ENCODE results near the gene IQCF6.
"Not testable (repeated sequence)": the region's sequence is repeated elsewhere in the genome, so short reads cannot be mapped to it uniquely, and the experiment has no call there.

IQCF6 gene

DNA sequence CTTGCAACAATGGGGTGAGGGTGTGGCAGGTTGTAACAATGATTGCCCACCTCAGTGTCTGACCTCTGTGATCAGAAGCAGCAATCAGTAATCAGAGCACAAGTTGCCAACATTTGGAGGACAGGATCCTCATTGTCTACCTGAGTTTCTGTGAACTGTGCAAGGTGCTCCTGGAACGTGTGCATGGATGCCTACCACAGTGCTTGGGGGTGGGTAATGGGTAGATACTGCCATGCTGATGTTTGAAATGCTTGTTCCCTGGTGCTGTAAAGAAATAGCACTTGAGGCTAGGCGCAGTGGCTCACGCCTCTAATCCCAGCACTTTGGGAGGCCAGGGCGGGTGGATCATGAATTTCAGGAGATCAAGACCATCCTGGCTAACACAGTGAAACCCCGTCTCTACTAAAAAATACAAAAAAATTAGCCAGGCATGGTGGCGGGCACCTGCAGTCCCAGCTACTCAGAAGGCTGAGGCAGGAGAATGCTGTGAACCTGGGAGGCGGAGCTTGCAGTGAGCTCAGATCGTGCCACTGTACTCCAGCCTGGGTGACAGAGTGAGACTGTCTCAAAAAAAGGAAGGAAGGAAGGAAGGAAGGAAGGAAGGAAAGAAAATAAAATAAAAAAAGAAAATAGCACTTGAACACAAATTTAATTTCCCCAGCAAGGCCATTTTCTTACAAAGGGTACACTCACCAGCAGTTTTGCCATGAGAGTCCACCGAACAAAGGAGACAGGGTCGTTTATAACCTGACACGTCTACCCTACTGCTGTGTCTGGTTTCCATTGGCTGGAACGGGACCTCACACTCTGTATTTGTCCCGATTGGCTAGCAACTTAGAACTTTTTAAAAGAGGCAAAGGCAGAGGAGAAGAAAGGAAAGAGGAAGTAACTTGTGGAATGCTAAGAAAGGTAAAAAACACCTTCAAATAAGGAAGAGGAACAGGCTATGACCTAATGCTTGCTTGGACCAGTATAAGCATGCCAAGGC is 25.0 kb downstream of the IQCF6 start:
- not testable (repeated sequence) for DNase-seq

DNA sequence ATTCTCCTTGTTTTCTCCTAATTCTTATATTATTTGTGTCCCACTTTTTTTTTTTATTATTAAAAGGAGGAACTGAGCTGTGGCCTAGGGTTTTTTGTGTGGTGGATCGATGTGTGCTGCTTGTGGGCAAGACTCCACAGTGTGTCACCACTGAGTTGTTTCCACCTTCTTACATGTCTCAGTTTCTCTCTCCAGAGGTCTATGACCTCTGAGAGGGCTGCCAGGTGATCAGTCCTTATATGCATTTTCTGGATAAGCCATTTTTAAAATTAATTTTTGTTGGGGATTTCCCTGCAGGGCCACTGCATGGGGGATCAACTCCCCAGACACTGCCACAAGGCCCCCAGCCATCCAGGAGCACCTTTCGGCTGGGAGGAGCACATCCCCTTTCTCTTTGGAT is 27.8 kb downstream of the IQCF6 start:
- no peak for DNase-seq

GRCh38 chr3:51750878-51751277 is 28.2 kb downstream of the IQCF6 start:
- no peak for DNase-seq

- no peak for DNase-seq
Measured at GRCh38 chr3:51748327-51748726, 30.7 kb downstream of the IQCF6 start.

DNA sequence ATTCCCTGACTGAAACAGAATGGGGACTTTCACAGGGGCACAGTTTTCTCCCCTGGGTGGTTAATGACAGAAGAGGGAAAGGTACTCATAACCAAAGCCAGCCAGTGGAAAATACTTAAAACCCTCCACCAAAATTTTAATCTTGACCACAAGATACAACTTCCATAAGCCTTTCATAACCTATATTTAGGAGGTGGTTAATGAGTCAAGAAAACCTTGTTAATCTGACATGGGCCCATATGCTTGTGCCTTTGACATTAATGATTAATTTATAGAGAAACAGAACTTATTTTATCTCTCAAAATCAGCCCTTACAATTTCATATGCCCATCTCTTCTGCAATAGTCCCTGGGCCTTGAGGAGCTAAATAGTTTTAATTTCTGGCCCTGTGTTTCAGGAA is 31.2 kb downstream of the IQCF6 start:
- no peak for DNase-seq

DNA sequence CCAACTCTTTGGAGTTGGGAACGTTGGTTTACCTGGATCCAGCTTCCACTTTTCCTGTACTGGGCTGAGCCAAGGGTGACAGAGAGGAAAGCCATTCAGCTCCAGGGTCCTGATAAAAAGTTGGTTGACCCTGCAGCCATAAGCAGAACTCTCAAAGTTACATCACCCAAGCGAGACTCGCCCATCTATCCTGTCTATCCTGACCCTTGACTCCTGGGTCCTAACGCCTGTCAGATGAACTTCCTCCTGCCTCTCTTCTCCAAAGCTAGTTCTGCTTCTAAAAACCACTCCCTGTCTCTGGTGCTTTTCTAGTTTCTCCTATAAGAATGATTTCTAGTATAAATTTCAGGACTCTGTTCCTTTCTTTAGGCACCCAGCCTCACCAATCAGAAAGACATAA is 36.1 kb downstream of the IQCF6 start:
- not testable (repeated sequence) for DNase-seq

GRCh38 chr3:51742320-51742719 is 36.7 kb downstream of the IQCF6 start:
- not testable (repeated sequence) for DNase-seq

DNA sequence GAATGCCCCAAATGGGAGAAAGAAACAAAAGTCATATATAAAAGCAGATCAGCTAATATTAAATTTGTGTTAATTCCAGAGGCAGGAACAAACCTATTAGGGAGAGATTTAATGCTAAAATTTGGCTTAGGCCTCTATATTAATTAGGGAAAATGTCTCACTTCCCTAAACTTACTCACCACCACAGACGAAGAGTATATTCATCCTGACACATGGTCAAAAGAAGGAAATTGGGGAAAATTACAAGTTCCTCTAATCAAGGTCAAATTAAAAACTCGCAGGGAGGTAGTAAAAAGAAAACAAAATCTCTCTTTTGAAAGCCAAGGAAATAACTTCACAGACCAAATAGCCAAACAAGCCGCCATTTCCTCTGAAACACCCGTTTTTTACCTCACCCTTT is 39.9 kb downstream of the IQCF6 start:
- DNase-seq: no peak

DNA sequence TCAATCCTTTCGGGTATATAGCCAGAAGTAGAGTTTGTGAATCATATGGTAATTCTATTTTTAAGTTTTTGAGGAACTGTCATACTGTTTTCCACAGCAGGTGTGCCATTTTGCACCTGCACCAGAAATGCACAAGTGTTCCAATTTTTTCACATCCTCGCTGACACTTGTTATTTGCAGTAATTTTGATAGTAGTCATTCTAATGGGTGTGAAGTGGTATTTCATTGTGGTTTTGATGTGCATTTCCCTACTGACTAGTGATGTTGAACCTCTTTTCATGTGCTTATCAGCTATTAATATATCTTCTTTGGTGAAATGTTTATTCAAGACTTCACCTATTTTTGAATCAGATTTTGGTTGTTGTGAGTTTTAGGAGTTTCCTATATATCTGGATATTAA is 43.1 kb downstream of the IQCF6 start:
- DNase-seq: no peak

- no peak for DNase-seq
Measured at GRCh38 chr3:51735039-51735438, 44.0 kb downstream of the IQCF6 start.

DNA sequence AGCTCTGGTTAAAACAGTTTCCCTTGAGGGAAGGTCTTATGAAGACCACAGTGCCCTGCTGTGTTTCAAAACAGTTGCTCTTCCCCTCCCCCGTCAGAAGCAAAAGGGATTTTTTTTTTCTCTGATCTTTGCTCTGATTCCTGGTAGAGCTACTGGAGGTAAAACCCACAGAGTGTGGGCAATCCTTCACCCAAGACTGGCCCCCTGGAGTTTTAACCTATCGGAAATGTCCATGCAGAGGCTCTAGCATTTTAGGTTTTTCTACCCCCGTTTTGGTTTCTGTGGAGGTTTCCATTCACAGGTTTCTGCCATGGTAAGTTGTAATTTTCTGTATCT is 44.5 kb downstream of the IQCF6 start:
- DNase-seq: no peak

DNA sequence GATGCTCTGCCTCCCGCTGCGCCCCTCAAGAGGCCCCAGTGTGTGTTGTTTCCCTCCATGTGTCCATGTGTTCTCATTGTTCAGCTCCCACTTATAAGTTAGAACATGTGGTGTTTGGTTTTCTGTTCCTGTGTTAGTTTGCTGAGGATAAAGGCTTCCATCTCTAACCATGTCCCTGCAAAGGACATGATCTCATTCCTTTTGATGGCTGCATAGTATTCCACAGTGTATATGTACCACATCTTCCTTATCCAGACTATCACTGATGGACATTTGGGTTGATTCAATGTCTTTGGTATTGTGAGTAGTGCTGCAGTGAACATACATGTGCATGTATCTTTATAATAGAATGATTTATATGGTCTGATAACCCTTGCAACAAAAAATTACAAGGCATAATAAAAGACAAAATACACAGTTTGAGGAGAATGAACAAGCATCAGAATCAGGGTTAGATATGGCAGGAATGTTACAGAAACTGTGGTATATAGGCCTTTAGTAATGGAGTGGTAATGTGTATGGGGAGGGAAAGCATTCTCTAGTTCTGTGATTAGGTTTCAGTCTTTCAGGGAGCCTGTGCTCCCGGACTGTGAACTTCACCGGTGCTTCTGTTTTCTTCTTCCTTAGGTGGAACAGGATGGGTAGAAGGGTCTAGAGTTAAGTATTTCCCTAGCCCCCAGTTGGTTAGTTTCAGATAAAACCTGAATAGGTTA is 45.0 kb downstream of the IQCF6 start:
- DNase-seq: no peak

DNA sequence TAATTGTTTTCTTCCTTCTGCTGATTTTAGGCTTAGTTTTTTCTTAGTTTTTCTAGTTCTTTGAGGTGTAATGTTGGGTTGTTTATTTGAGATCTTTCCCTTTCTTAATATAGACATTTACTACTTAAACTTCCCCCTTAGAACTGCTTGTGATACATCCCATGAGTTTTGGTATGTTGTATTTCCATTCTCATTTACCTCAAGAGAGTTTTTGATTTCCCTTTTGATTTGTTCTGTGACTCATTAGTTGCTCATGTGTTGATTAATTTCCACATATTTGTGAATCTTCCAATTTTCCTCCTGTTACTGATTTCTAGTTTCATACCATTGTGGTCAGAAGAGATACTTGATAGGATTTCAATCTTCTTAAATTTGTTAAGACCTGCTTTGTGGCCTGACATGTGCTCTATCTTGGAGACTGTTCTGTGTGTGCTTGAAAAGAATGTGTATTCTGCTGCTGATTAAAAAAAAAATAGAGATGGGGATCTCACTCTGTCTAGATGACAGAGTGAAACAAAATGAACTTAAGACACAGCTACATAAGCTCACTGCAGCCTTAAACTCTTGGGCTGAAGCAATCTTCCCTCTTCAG is 49.9 kb downstream of the IQCF6 start:
- no peak for DNase-seq

Measured in SHP77 treated with DMSO at 0.1 percent for 48 hours (cell line).